OCI-LY3 (cell line): ENCODE results near the gene NPHS1.

ENCODE experiments used
- EZH2phosphoT487 ChIP-seq: fragments of 200-600 bp; shearing (Covaris generic); IDR thresholded peaks from 2 replicates; pipeline ENCODE4 v1.6.1; 2018; ENCODE audit warnings: antibody characterized with exemption, mixed run types, low read depth
- TF ChIP-seq, protein P1 (sequence below): fragments of 200-600, 300-600 bp; sonication (generic); IDR thresholded peaks from 2 replicates; pipeline ENCODE4 v1.5.1; 2014; ENCODE audit warnings: antibody characterized with exemption, low read length, low read depth

DNA sequence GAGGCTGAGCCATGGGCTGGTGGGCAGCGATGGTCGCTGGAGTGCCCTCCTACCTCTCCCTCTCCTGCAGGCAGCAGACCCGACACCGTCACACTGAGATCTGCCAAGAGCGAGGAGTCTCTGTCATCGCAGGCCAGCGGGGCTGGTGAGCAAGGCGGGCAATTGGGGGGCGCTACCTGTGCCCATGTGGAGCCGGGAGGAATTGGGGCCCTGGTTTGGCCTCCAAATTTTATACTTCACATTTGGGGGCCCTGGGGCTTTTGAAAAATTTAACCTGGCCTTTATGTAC is 67.0 kb downstream of the NPHS1 start:
- TF ChIP-seq, protein P1, sequence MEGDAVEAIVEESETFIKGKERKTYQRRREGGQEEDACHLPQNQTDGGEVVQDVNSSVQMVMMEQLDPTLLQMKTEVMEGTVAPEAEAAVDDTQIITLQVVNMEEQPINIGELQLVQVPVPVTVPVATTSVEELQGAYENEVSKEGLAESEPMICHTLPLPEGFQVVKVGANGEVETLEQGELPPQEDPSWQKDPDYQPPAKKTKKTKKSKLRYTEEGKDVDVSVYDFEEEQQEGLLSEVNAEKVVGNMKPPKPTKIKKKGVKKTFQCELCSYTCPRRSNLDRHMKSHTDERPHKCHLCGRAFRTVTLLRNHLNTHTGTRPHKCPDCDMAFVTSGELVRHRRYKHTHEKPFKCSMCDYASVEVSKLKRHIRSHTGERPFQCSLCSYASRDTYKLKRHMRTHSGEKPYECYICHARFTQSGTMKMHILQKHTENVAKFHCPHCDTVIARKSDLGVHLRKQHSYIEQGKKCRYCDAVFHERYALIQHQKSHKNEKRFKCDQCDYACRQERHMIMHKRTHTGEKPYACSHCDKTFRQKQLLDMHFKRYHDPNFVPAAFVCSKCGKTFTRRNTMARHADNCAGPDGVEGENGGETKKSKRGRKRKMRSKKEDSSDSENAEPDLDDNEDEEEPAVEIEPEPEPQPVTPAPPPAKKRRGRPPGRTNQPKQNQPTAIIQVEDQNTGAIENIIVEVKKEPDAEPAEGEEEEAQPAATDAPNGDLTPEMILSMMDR: no peak
- TF ChIP-seq EZH2phosphoT487: no peak
